ENCODE data around the gene ERN1. TPM values are rescaled to one million over a fixed set of nuclear protein-coding genes. Genes with fewer than 3 reads are reported as not detected.
"Not testable (repeated sequence)": the region's sequence is repeated elsewhere in the genome, so short reads cannot be mapped to it uniquely, and the experiment has no call there.

The ERN1 gene
- polyA plus RNA-seq, 1 donor from 2014 or later, result 2.3 TPM

- Histone ChIP-seq H4K20me1 (ENCODE audit: insufficient read depth) (no peaks in the 10 kb centered on the region), H3K9ac (ENCODE audit: low read length) (no peak overlapping the region), H2AFZ (ENCODE audit: low read depth, low read length) (no peak overlapping the region), H3K27ac (ENCODE audit: low read length) (no peak overlapping the region), H3K4me2 (ENCODE audit: low read length) (no peak overlapping the region), H3K27me3 (ENCODE audit: insufficient read depth, low read depth, low read length) (no peaks in the 10 kb centered on the region), H3K4me3 (ENCODE audit: low read length) (no peak overlapping the region), H3K9me2 (ENCODE audit: insufficient read depth, low read length) (no peaks in the 10 kb centered on the region), H3K9me3 (ENCODE audit: low read length) (no peaks in the 10 kb centered on the region), H3F3A (ENCODE audit: insufficient read depth, low read length, poor library complexity, severe bottlenecking) (no peaks in the 10 kb centered on the region), H3K36me3 (ENCODE audit: insufficient read depth, low read length) (no peaks in the 10 kb centered on the region), H3K79me2 (replicated peaks; ENCODE audit: insufficient read depth, low read length) (no peaks in the 10 kb centered on the region)
- TF ChIP-seq SMC3 (conservative IDR thresholded peaks at IDR 0.05; ENCODE audit: poor library complexity) (no peak), EZH2 (IDR thresholded peaks at IDR 0.05; ENCODE audit: borderline replicate concordance, insufficient read depth, low read length, poor library complexity, severe bottlenecking) (no peak), REST (IDR thresholded peaks at IDR 0.05; ENCODE audit: borderline replicate concordance) (no peak), EP300 (conservative IDR thresholded peaks at IDR 0.05; ENCODE audit: poor library complexity, severe bottlenecking) (no peak), MXI1 (conservative IDR thresholded peaks at IDR 0.05; ENCODE audit: poor library complexity, severe bottlenecking) (no peak), POLR2AphosphoS5 (IDR thresholded peaks at IDR 0.05) (no peak), RAD21 (conservative IDR thresholded peaks at IDR 0.05) (no peak), CTCF (IDR thresholded peaks at IDR 0.05; ENCODE audit: poor library complexity, severe bottlenecking) (no peak), TAF1 (IDR thresholded peaks at IDR 0.05; ENCODE audit: low read depth) (no peak)
Measured at GRCh38 chr17:64008346-64008745, 121.6 kb downstream of the ERN1 start.

GRCh38 chr17:64007838-64008282 is 122.1 kb downstream of the ERN1 start:
- Histone ChIP-seq H3K36me3 (ENCODE audit: insufficient read depth, low read length) (no peaks in the 10 kb centered on the region), H3K9me2 (ENCODE audit: insufficient read depth, low read length) (no peaks in the 10 kb centered on the region), H3K27ac (ENCODE audit: low read length) (no peak overlapping the region), H2AFZ (ENCODE audit: low read depth, low read length) (no peak overlapping the region), H3K79me2 (replicated peaks; ENCODE audit: insufficient read depth, low read length) (no peaks in the 10 kb centered on the region), H3F3A (ENCODE audit: insufficient read depth, low read length, poor library complexity, severe bottlenecking) (no peaks in the 10 kb centered on the region), H3K9ac (ENCODE audit: low read length) (no peak overlapping the region), H3K27me3 (ENCODE audit: insufficient read depth, low read depth, low read length) (no peaks in the 10 kb centered on the region), H3K4me2 (ENCODE audit: low read length) (no peak overlapping the region), H4K20me1 (ENCODE audit: insufficient read depth) (no peaks in the 10 kb centered on the region), H3K9me3 (ENCODE audit: low read length) (no peaks in the 10 kb centered on the region), H3K4me3 (ENCODE audit: low read length) (no peak overlapping the region)
- no peak for TF ChIP-seq POLR2AphosphoS5 (IDR thresholded peaks at IDR 0.05)
- TF ChIP-seq REST (IDR thresholded peaks at IDR 0.05; ENCODE audit: borderline replicate concordance), result no peak
- TF ChIP-seq MXI1 (conservative IDR thresholded peaks at IDR 0.05; ENCODE audit: poor library complexity, severe bottlenecking), result no peak

GRCh38 chr17:64007089-64007837 is 122.7 kb downstream of the ERN1 start:
- not testable (repeated sequence) for H3K27me3 ChIP-seq (ENCODE audit: insufficient read depth, low read depth, low read length)

More at GRCh38 chr17:64007089-64007837, 122.7 kb downstream of the ERN1 start:
- H3K36me3 ChIP-seq (ENCODE audit: insufficient read depth, low read length); H3K9ac ChIP-seq (ENCODE audit: low read length); H3K27ac ChIP-seq (ENCODE audit: low read length); H3K4me2 ChIP-seq (ENCODE audit: low read length); H3K9me2 ChIP-seq (ENCODE audit: insufficient read depth, low read length); H3K9me3 ChIP-seq (ENCODE audit: low read length); H3K79me2 ChIP-seq (replicated peaks; ENCODE audit: insufficient read depth, low read length); H3F3A ChIP-seq (ENCODE audit: insufficient read depth, low read length, poor library complexity, severe bottlenecking); H4K20me1 ChIP-seq (ENCODE audit: insufficient read depth); H2AFZ ChIP-seq (ENCODE audit: low read depth, low read length); H3K4me3 ChIP-seq (ENCODE audit: low read length): not testable (repeated sequence)

All from neural cell (in vitro differentiated cells).